Activated CD4-positive, alpha-beta T cell treated with anti-CD3 and anti-CD28 coated beads, Interleukin-2, amount 50 U/mL, for 24 hours (primary cell): ENCODE results near the gene FGGY.

ENCODE experiments used
- DNase-seq, 2 donors: peaks; one replicate each; pipeline ENCODE4 v3.0.0-alpha.2; 2020; ENCODE audit warnings: low read depth in 1 of 2, low spot score in 1 of 2

FGGY gene

GRCh38 chr1:59412718-59413326 lies 115.9 kb downstream of the FGGY start:
- no peak for DNase-seq

- no peak for DNase-seq
Measured at GRCh38 chr1:59413327-59413720, 116.4 kb downstream of the FGGY start.

GRCh38 chr1:59414406-59415133 lies 117.7 kb downstream of the FGGY start:
- no peak for DNase-seq

- no peak for DNase-seq
Measured at GRCh38 chr1:59415286-59415850, 118.5 kb downstream of the FGGY start.

GRCh38 chr1:59415881-59416280 lies 119.0 kb downstream of the FGGY start:
- no peak for DNase-seq

- no peak for DNase-seq
Measured at GRCh38 chr1:59417406-59417805, 120.5 kb downstream of the FGGY start.

- no peak for DNase-seq
Measured at GRCh38 chr1:59418363-59419144, 121.7 kb downstream of the FGGY start.

GRCh38 chr1:59419361-59420140 lies 122.7 kb downstream of the FGGY start:
- DNase-seq: no peak

- DNase-seq: no peak
Measured at GRCh38 chr1:59421232-59421920, 124.5 kb downstream of the FGGY start.

GRCh38 chr1:59422921-59423575 lies 126.2 kb downstream of the FGGY start:
- DNase-seq: no peak

GRCh38 chr1:59427155-59427554 lies 130.3 kb downstream of the FGGY start:
- no peak for DNase-seq

- DNase-seq: no peak
Measured at GRCh38 chr1:59427784-59428183, 130.9 kb downstream of the FGGY start.

GRCh38 chr1:59428828-59429227 lies 131.9 kb downstream of the FGGY start:
- no peak for DNase-seq

GRCh38 chr1:59429656-59430055 lies 132.8 kb downstream of the FGGY start:
- no peak for DNase-seq

- no peak for DNase-seq
Measured at GRCh38 chr1:59431566-59432294, 134.8 kb downstream of the FGGY start.

- DNase-seq: no peak
Measured at GRCh38 chr1:59432531-59433439, 135.9 kb downstream of the FGGY start.

GRCh38 chr1:59433440-59433813 lies 136.5 kb downstream of the FGGY start:
- DNase-seq: no peak

GRCh38 chr1:59434336-59434735 lies 137.4 kb downstream of the FGGY start:
- no peak for DNase-seq
